Subcutaneous abdominal adipose tissue (tissue), 5 donors: ENCODE results near the gene HRH2.

ENCODE experiments used
- H3K27ac ChIP-seq: one replicate; pipeline ENCODE4 v1.7.0; 2013; ENCODE audit warnings: low read depth, mild to moderate bottlenecking, inconsistent platforms, low read length, moderate library complexity
- H3K27me3 ChIP-seq, 5 donors: one replicate each; pipeline ENCODE4 v1.7.0; 2013; ENCODE audit warnings: low read length in 5 of 5, inconsistent platforms in 1 of 5; ENCODE audit not compliant: control insufficient read depth in 5 of 5, insufficient read depth in 4 of 5
- H3K36me3 ChIP-seq, 5 donors: one replicate each; pipeline ENCODE4 v1.7.0; 2013; ENCODE audit warnings: low read length in 5 of 5; ENCODE audit not compliant: control insufficient read depth in 5 of 5, insufficient read depth in 5 of 5
- H3K4me1 ChIP-seq, 5 donors: one replicate each; pipeline ENCODE4 v1.7.0; 2013; ENCODE audit warnings: low read length in 5 of 5, mild to moderate bottlenecking in 3 of 5, moderate library complexity in 1 of 5; ENCODE audit not compliant: control insufficient read depth in 5 of 5, insufficient read depth in 5 of 5
- H3K4me3 ChIP-seq, 5 donors: one replicate each; pipeline ENCODE4 v1.7.0; 2013; ENCODE audit warnings: low read length in 5 of 5, low read depth in 1 of 5
- H3K9ac ChIP-seq, 5 donors: one replicate each; pipeline ENCODE4 v1.7.0; 2013; ENCODE audit warnings: low read length in 5 of 5, mild to moderate bottlenecking in 4 of 5, moderate library complexity in 3 of 5
- H3K9me3 ChIP-seq, 5 donors: one replicate each; pipeline ENCODE4 v1.7.0; 2013; ENCODE audit warnings: low read length in 5 of 5; ENCODE audit not compliant: control insufficient read depth in 5 of 5
- donor health status: healthy.
- donor health status: healthy.
- donor health status: healthy.
- donor health status: healthy.
- donor health status: healthy.

HRH2 gene

GRCh38 chr5:175681045-175681967 is 23.4 kb downstream of the HRH2 start:
- H3K4me3 ChIP-seq = no peak overlapping the region
- no peak overlapping the region for H3K27ac ChIP-seq
- H3K9ac ChIP-seq = no peak overlapping the region

GRCh38 chr5:175681968-175682340 is 24.1 kb downstream of the HRH2 start:
- Histone ChIP-seq H3K27ac (no peak overlapping the region), H3K36me3 (peaks cover 0 to 18% (median 0%) of the 10 kb centered on the region in 5 donors), H3K27me3 (peaks cover 0 to 20% (median 5%) of the 10 kb centered on the region in 5 donors), H3K4me3 (no peak overlapping the region), H3K9ac (no peak overlapping the region), H3K9me3 (no peaks in the 10 kb centered on the region), H3K4me1 (peaks cover 0 to 11% (median 6%) of the 10 kb centered on the region in 5 donors)

More at GRCh38 chr5:175681045-175681967, 23.4 kb downstream of the HRH2 start:
- Histone ChIP-seq H3K9me3 (no peaks in the 10 kb centered on the region), H3K4me1 (peaks cover 0 to 5% (median 0%) of the 10 kb centered on the region in 5 donors), H3K36me3 (peaks cover 0 to 18% (median 0%) of the 10 kb centered on the region in 5 donors), H3K27me3 (peaks cover 0 to 20% (median 5%) of the 10 kb centered on the region in 5 donors)

DNA sequence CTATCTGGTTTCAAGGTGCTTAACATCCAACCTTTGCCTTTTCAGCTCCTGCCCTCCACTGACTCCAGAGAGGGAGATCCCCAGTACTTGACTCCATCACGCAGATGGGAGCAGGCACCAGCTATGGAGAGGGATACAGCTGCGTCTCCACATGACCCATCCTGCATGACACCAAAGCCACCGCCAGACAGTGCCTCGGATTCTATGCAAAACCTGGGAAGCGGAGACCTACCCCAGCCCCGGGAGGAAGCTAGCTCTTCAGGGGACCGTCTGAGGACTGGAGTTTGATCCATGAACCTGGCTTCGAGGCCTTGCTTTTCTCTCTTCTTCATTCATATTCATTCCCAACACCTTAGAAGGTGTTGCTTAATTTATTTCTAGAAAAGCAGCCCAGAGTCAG is 24.8 kb downstream of the HRH2 start:
- Histone ChIP-seq H3K27ac (no peak overlapping the region), H3K4me3 (no peak overlapping the region), H3K4me1 (peaks cover 0 to 15% (median 9%) of the 10 kb centered on the region in 5 donors), H3K36me3 (peaks cover 0 to 18% (median 0%) of the 10 kb centered on the region in 5 donors), H3K9ac (no peak overlapping the region), H3K9me3 (peaks cover 0 to 2% (median 0%) of the 10 kb centered on the region in 5 donors), H3K27me3 (peaks cover 0 to 14% (median 5%) of the 10 kb centered on the region in 5 donors)

DNA sequence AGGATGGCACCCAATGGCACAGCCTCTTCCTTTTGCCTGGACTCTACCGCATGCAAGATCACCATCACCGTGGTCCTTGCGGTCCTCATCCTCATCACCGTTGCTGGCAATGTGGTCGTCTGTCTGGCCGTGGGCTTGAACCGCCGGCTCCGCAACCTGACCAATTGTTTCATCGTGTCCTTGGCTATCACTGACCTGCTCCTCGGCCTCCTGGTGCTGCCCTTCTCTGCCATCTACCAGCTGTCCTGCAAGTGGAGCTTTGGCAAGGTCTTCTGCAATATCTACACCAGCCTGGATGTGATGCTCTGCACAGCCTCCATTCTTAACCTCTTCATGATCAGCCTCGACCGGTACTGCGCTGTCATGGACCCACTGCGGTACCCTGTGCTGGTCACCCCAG is 25.4 kb downstream of the HRH2 start:
- Histone ChIP-seq H3K4me1 (peaks cover 0 to 19% (median 9%) of the 10 kb centered on the region in 5 donors), H3K27me3 (peaks cover 0 to 12% (median 5%) of the 10 kb centered on the region in 5 donors)

DNA sequence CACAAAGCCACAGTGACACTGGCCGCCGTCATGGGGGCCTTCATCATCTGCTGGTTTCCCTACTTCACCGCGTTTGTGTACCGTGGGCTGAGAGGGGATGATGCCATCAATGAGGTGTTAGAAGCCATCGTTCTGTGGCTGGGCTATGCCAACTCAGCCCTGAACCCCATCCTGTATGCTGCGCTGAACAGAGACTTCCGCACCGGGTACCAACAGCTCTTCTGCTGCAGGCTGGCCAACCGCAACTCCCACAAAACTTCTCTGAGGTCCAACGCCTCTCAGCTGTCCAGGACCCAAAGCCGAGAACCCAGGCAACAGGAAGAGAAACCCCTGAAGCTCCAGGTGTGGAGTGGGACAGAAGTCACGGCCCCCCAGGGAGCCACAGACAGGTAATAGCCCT is 26.1 kb downstream of the HRH2 start:
- Histone ChIP-seq H3K9me3 (peaks cover 0 to 7% (median 0%) of the 10 kb centered on the region in 5 donors), H3K27ac (no peak overlapping the region), H3K4me3 (no peak overlapping the region), H3K36me3 (peaks cover 0 to 18% (median 0%) of the 10 kb centered on the region in 5 donors), H3K9ac (no peak overlapping the region), H3K27me3 (peaks cover 0 to 11% (median 5%) of the 10 kb centered on the region in 5 donors), H3K4me1 (peaks cover 0 to 26% (median 11%) of the 10 kb centered on the region in 5 donors)

More for the DNA sequence above, 25.4 kb downstream of the HRH2 start:
- Histone ChIP-seq H3K4me3 (no peak overlapping the region), H3K27ac (no peak overlapping the region), H3K36me3 (peaks cover 0 to 18% (median 0%) of the 10 kb centered on the region in 5 donors), H3K9me3 (peaks cover 0 to 7% (median 0%) of the 10 kb centered on the region in 5 donors), H3K9ac (no peak overlapping the region)

- Histone ChIP-seq H3K4me3 (no peak overlapping the region), H3K4me1 (peaks cover 0 to 34% (median 16%) of the 10 kb centered on the region in 5 donors), H3K27ac (no peak overlapping the region), H3K9ac (no peak overlapping the region), H3K9me3 (peaks cover 0 to 7% (median 0%) of the 10 kb centered on the region in 5 donors), H3K36me3 (peaks cover 0 to 18% (median 0%) of the 10 kb centered on the region in 5 donors), H3K27me3 (peaks cover 0 to 14% (median 5%) of the 10 kb centered on the region in 5 donors)
These were observed 27.1 kb downstream of the HRH2 start for GRCh38 chr5:175684931-175685330.

- no peak overlapping the region for H3K27ac ChIP-seq
- H3K4me3 ChIP-seq = no peak overlapping the region
- no peak overlapping the region for H3K9ac ChIP-seq
- peaks cover 0 to 7% (median 0%) of the 10 kb centered on the region in 5 donors for H3K9me3 ChIP-seq
- H3K36me3 ChIP-seq = peaks cover 0 to 18% (median 0%) of the 10 kb centered on the region in 5 donors
- H3K4me1 ChIP-seq = peaks cover 0 to 41% (median 24%) of the 10 kb centered on the region in 5 donors
- H3K27me3 ChIP-seq = peaks cover 0 to 10% (median 5%) of the 10 kb centered on the region in 5 donors
These were observed 28.0 kb downstream of the HRH2 start for GRCh38 chr5:175685701-175686350.

GRCh38 chr5:175686396-175686795 is 28.5 kb downstream of the HRH2 start:
- Histone ChIP-seq H3K4me3 (no peak overlapping the region), H3K27ac (no peak overlapping the region), H3K36me3 (peaks cover 0 to 18% (median 0%) of the 10 kb centered on the region in 5 donors), H3K9ac (no peak overlapping the region), H3K27me3 (peaks cover 0 to 13% (median 2%) of the 10 kb centered on the region in 5 donors), H3K9me3 (peaks cover 0 to 7% (median 0%) of the 10 kb centered on the region in 5 donors), H3K4me1 (peaks cover 0 to 46% (median 24%) of the 10 kb centered on the region in 5 donors)

- no peak overlapping the region for H3K27ac ChIP-seq
These were observed 29.0 kb downstream of the HRH2 start for GRCh38 chr5:175686826-175687225.

More at GRCh38 chr5:175686826-175687225, 29.0 kb downstream of the HRH2 start:
- Histone ChIP-seq H3K4me3 (no peak overlapping the region), H3K9ac (no peak overlapping the region), H3K36me3 (peaks cover 0 to 18% (median 0%) of the 10 kb centered on the region in 5 donors), H3K27me3 (peaks cover 0 to 9% (median 0%) of the 10 kb centered on the region in 5 donors), H3K9me3 (peaks cover 0 to 7% (median 0%) of the 10 kb centered on the region in 5 donors), H3K4me1 (peaks cover 0 to 46% (median 24%) of the 10 kb centered on the region in 5 donors)
